Tibial artery (tissue), 4 donors: ENCODE data around the gene SMCO1.

ENCODE experiments used
- DNase-seq, 2 donors: peaks; one replicate each; pipeline ENCODE4 v3.0.0-alpha.2; 2019
- H3K27ac ChIP-seq, 2 donors: fragments of 200-600 bp; sonication (generic) in 1 of 2; 1 replicate in 1 of 2; 2 replicates in 1 of 2; pipeline ENCODE4 v1.5.1; 2018 to 2019; ENCODE audit warnings: mild to moderate bottlenecking in 1 of 2
- H3K27me3 ChIP-seq, 2 donors: fragments of 200-600 bp; sonication (generic) in 1 of 2; one replicate each; pipeline versions ENCODE4 v1.5.1 to v1.6.0; 2016 to 2019
- H3K36me3 ChIP-seq, 3 donors: fragments of 200-600 bp; sonication (generic) in 2 of 3; one replicate each; pipeline ENCODE4 v1.5.1; 2016 to 2019; ENCODE audit warnings: mild to moderate bottlenecking in 2 of 3
- H3K4me1 ChIP-seq, 4 donors: fragments of 200-600 bp; sonication (generic) in 2 of 4; 1 replicate in 3 of 4; 2 replicates in 1 of 4; pipeline ENCODE4 v1.5.1; 2016 to 2019
- H3K4me3 ChIP-seq, 2 donors: fragments of 200-600 bp; sonication (generic) in 1 of 2; 1 replicate in 1 of 2; 2 replicates in 1 of 2; pipeline ENCODE4 v1.5.1; 2018 to 2019; ENCODE audit warnings: mild to moderate bottlenecking in 2 of 2
- H3K9me3 ChIP-seq, 3 donors: fragments of 200-600 bp; sonication (generic) in 1 of 3; one replicate each; pipeline ENCODE4 v1.5.1; 2016 to 2019
- intact Hi-C: fragments of 100-400 bp; cut with DNase I; formaldehyde crosslinking; loops from one replicate; pipeline ENCODE4 v1.15.0; 2023; ENCODE audit warnings: low total_unique reads
- TF ChIP-seq, protein P1 (sequence below), 2 experiments: fragments of 200-600 bp in 1 of 2; fragments of 450-650 bp in 1 of 2; IDR thresholded peaks; one replicate each; pipeline ENCODE4 v1.5.1; 2017 to 2019; ENCODE audit warnings: antibody characterized with exemption in 2 of 2, mild to moderate bottlenecking in 1 of 2, moderate library complexity in 1 of 2

SMCO1 gene, protein sequence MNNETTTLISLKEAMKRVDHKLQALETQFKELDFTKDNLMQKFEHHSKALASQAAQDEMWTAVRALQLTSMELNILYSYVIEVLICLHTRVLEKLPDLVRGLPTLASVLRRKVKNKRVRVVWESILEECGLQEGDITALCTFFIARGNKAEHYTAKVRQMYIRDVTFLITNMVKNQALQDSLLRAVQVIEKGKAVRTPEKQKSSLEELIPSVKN

DNA sequence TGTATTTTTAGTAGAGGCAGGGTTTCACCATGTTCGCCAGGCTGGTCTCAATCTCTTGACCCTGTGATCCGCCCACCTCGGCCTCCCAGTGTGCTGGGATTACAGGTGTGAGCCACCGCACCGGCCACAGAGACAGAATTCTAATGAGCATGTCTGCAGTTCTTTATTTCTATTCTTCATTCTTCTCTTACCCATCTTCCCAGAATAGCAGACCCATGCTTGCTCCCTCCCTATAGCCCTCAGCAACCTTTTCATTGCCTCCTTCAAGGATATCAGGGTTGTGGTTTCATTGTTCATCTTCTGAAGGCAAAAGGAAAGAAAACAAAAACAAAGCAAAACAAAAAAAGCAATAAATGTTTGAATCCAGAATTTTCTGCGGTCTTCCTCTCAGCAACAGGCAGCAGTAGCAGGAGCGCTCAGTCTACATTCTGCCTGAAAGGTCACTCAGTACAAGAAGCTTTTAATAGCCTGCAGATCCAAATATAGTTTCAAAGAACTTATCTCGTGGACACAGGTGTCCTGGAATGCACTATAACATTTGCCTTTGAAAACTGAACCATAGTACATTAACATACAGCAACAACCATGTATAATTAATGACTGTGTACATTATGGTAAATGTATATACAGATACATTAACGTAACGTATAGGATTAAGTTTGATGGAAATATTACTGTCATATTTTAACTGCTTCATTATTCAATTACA lies at the start of gene SMCO1:
Gene SMCO1 (minus strand): TSS at position 434 of the 709 bp plus-strand sequence. CDS start 137 bp downstream, at position 297.
- no peak within 1 kb of the TSS for H3K27ac ChIP-seq
- H3K9me3 ChIP-seq = peaks cover 3 to 24% (median 18%) of the 10 kb centered on the region in 3 donors
- TF ChIP-seq, protein P1, sequence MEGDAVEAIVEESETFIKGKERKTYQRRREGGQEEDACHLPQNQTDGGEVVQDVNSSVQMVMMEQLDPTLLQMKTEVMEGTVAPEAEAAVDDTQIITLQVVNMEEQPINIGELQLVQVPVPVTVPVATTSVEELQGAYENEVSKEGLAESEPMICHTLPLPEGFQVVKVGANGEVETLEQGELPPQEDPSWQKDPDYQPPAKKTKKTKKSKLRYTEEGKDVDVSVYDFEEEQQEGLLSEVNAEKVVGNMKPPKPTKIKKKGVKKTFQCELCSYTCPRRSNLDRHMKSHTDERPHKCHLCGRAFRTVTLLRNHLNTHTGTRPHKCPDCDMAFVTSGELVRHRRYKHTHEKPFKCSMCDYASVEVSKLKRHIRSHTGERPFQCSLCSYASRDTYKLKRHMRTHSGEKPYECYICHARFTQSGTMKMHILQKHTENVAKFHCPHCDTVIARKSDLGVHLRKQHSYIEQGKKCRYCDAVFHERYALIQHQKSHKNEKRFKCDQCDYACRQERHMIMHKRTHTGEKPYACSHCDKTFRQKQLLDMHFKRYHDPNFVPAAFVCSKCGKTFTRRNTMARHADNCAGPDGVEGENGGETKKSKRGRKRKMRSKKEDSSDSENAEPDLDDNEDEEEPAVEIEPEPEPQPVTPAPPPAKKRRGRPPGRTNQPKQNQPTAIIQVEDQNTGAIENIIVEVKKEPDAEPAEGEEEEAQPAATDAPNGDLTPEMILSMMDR (IDR thresholded peaks at IDR 0.05) = no peak
- H3K36me3 ChIP-seq = no peaks in the 10 kb centered on the region
- H3K4me3 ChIP-seq = no peak within 1 kb of the TSS
- intact Hi-C loops = no loop called here
- H3K27me3 ChIP-seq = no peaks in the 10 kb centered on the region
- DNase-seq = no peak
- no peaks in the 10 kb centered on the region for H3K4me1 ChIP-seq

GRCh38 chr3:196563721-196564225 lies 48.6 kb upstream of the SMCO1 start:
- Histone ChIP-seq H3K36me3 (peaks cover 11 to 29% (median 18%) of the 10 kb centered on the region in 3 donors), H3K9me3 (no peaks in the 10 kb centered on the region), H3K4me3 (no peak overlapping the region), H3K27me3 (no peaks in the 10 kb centered on the region), H3K27ac (no peak overlapping the region), H3K4me1 (peaks cover 0 to 15% (median 11%) of the 10 kb centered on the region in 4 donors)
- intact Hi-C loops = no loop called here
- no peak for DNase-seq
- TF ChIP-seq, protein P1 (IDR thresholded peaks at IDR 0.05) = no peak

DNA sequence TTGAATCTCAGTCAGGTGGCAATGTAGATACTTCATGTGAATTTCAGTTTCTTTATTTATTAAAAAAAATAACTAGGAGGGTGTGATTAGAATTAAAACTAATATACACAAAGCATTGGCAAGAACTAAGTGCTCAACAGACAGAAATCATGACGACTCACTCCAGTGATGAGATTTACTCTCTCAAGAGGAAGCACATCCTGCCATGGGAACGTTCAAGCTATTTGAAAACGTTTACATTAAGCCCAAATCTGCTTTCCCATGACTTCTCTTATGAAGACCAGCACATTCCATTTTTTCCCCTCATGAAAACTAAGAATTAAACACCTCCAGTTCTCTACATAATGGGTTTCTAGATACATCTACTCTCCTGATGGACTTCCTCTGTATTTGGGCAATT lies 44.7 kb upstream of the SMCO1 start:
- DNase-seq = no peak
- Histone ChIP-seq H3K27me3 (no peaks in the 10 kb centered on the region), H3K9me3 (no peaks in the 10 kb centered on the region), H3K27ac (no peak overlapping the region), H3K4me3 (no peak overlapping the region), H3K4me1 (no peaks in the 10 kb centered on the region), H3K36me3 (peaks cover 14 to 28% (median 21%) of the 10 kb centered on the region in 3 donors)
- TF ChIP-seq, protein P1 (IDR thresholded peaks at IDR 0.05) = no peak
- intact Hi-C loops = no loop called here

DNA sequence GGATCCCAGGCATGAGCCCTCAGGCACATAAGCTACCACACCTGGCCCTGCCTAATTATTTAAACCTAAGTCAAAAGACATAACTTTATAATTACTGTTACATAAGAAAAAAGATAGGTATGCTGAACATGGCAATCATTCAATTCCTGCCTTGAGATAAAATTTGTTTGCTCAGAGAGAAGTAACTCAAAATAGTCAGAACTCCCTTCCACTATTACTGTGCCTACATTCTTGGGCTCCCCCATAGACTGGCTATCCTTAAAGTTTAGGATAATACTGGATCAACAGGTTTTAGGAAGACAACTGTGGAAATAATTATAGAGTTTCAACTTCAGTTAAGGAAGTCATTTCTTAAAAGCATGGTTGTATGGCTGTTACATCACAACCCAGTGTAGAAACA lies 43.3 kb upstream of the SMCO1 start:
- TF ChIP-seq, protein P1 (IDR thresholded peaks at IDR 0.05) = no peak
- Histone ChIP-seq H3K4me1 (no peaks in the 10 kb centered on the region), H3K27ac (no peak overlapping the region), H3K4me3 (no peak overlapping the region), H3K9me3 (no peaks in the 10 kb centered on the region), H3K36me3 (peaks cover 14 to 42% (median 26%) of the 10 kb centered on the region in 3 donors), H3K27me3 (no peaks in the 10 kb centered on the region)
- DNase-seq = no peak
- intact Hi-C loops = no loop called here

DNA sequence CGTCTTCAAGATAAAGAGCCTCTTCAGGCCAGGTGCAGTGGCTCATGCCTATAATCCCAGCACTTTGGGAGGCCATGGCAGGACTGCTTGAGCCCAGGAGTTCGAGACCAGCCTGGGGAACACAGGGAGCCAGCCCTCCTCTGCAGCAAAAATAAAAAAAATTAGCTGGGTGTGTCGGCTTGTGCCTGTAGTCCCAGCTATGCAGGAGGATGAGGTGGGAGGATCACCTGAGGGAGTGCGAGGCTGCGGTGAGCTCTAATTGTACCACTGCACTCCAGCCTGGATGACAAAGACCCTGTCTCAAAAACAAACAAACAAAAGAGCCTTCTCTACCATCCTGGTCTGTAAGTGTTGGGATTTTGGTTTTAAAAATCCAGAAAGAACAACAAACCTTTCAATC lies 42.1 kb upstream of the SMCO1 start:
- no peak overlapping the region for H3K4me3 ChIP-seq
- intact Hi-C loops = no loop called here
- no peak overlapping the region for H3K27ac ChIP-seq
- H3K9me3 ChIP-seq = no peaks in the 10 kb centered on the region
- no peaks in the 10 kb centered on the region for H3K4me1 ChIP-seq
- DNase-seq = no peak
- peaks cover 14 to 50% (median 28%) of the 10 kb centered on the region in 3 donors for H3K36me3 ChIP-seq
- no peaks in the 10 kb centered on the region for H3K27me3 ChIP-seq
- TF ChIP-seq, protein P1 (IDR thresholded peaks at IDR 0.05) = no peak
